Right ventricle myocardium superior (tissue), 1 donor: ENCODE measurements around the gene RAX2. TPM values are rescaled to one million over a fixed set of nuclear protein-coding genes. Genes with fewer than 3 reads are reported as not detected.

Source experiments
- ATAC-seq: fragments of 200-7000 bp; cut with Tn5 transposase; one replicate; pipeline ENCODE4 v1.9.1; 2020; ENCODE audit warnings: mild to moderate bottlenecking; ENCODE audit not compliant: poor library complexity
- DNase-seq: peaks from one replicate; pipeline ENCODE4 v3.0.0-alpha.2; 2020
- intact Hi-C: fragments of 100-400 bp; cut with DNase I; formaldehyde crosslinking; loops from one replicate; pipeline ENCODE4 v1.11.2; 2022
- total RNA-seq: library from RNA; stranded (reverse); fragmentation: NEBNext Ultra II Directional; extraction: Animal tissue kit (Norgen Biotek cat#: 25700); gene quantifications from one replicate; pipeline ENCODE4 v1.2.1, GENCODE V29; 2021
- donor health status: DM: no; HTN: yes; CAD: no; lungs with severe emphysema.

Gene RAX2
- total RNA-seq, 1 donor from 2014 or later, result not detected

DNA sequence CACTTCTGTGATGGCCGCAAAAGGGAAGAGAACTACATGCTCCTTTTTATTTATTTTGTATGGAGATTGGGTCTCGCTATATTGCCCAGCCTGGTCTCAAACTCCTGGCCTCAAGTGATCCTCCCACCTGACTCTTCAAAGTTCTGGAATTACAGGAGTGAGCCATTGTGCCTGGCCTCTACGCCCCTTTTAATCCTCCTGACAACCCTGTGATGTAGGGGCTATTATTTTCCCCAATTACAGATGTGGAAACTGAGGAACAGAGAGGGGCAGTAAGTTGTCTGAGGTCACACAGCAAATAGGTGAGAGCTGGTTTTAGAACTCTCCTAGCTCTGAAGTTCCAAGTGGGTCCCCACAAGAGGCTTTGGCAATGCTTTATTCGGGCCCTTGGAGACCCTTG lies 52.2 kb downstream of the RAX2 start:
- intact Hi-C loops, result no loop called here

More for the DNA sequence above, 52.2 kb downstream of the RAX2 start:
- DNase-seq, result no peak
- ATAC-seq, result no peak

Other genes starting within 250 kb of the RAX2 start
- gene TEKTIP1, start 233.1 kb downstream of the RAX2 start, total RNA-seq, result 0.46 TPM
- gene MFSD12, start 214.6 kb downstream of the RAX2 start, total RNA-seq, result 21.7 TPM
- 34.4 TPM for gene HMG20B, start 199.3 kb downstream of the RAX2 start, total RNA-seq
- gene GIPC3, start 186.8 kb downstream of the RAX2 start, total RNA-seq, result 2.2 TPM
- 2.6 TPM for gene TBXA2R, start 165.4 kb downstream of the RAX2 start, total RNA-seq
- gene CACTIN, start 145.4 kb downstream of the RAX2 start, total RNA-seq, result 13.7 TPM
- 31.6 TPM for gene PIP5K1C, start 71.8 kb downstream of the RAX2 start, total RNA-seq
- gene TJP3, start 63.8 kb downstream of the RAX2 start, total RNA-seq, result not detected
- gene APBA3, start 10.5 kb downstream of the RAX2 start, total RNA-seq, result 12.3 TPM
- 70.5 TPM for gene MRPL54, start 9.5 kb downstream of the RAX2 start, total RNA-seq
- 0.24 TPM for gene MATK, start 14.2 kb upstream of the RAX2 start, total RNA-seq
- not detected for gene ZFR2, start 96.8 kb upstream of the RAX2 start, total RNA-seq
- gene ATCAY, start 108.5 kb upstream of the RAX2 start, total RNA-seq, result not detected
- gene NMRK2, start 160.8 kb upstream of the RAX2 start, total RNA-seq, result 589 TPM
- 70.5 TPM for gene DAPK3, start 198.9 kb upstream of the RAX2 start, total RNA-seq
- 1,974 TPM for gene EEF2, start 213.2 kb upstream of the RAX2 start, total RNA-seq
- 16.7 TPM for gene PIAS4, start 235.5 kb upstream of the RAX2 start, total RNA-seq